SK-N-SH (cell line): ENCODE results near the gene ZNF776. TPM values are rescaled to one million over a fixed set of nuclear protein-coding genes. Genes with fewer than 3 reads are reported as not detected.

Source experiments
- CTCF ChIA-PET: fragments of 300-600, 350-600 bp; formaldehyde crosslinking; extraction: SDS; loops from one replicate; lab custom pipeline; 2021; lab: Yijun Ruan, JAX
- POLR2A ChIA-PET: fragments of 350-600 bp; sonication (Branson Sonifier 250); formaldehyde crosslinking; extraction: SDS; loops from one replicate; lab custom pipeline; 2020; ENCODE audit warnings: antibody characterized with exemption, inconsistent platforms; lab: Yijun Ruan, JAX
- DNase-seq: peaks from one replicate; pipeline ENCODE4 v3.0.0; 2012
- H2AFZ ChIP-seq: fragments of 200-600 bp; sonication (generic); 2 replicates; pipeline ENCODE4 v1.8.1; 2016; ENCODE audit warnings: antibody characterized with exemption, mild to moderate bottlenecking, low read depth
- H3F3A ChIP-seq: fragments of 200-600 bp; sonication (generic); replicated peaks from 2 replicates; pipeline ENCODE3; 2016; ENCODE audit warnings: antibody characterized with exemption, mild to moderate bottlenecking; ENCODE audit not compliant: insufficient read depth
- H3K27ac ChIP-seq, 2 experiments: fragments of 200-500 bp in 1 of 2; fragments of 200-600 bp in 1 of 2; sonication (Bioruptor generic) in 1 of 2; sonication (generic), shearing (Covaris generic) in 1 of 2; 2 replicates each; pipeline versions ENCODE4 v1.5.1 to v1.6.1; 2014 to 2016; ENCODE audit warnings: low read depth in 2 of 2, inconsistent platforms in 1 of 2, low read length in 1 of 2, mild to moderate bottlenecking in 1 of 2, mixed read lengths in 1 of 2
- H3K27me3 ChIP-seq: fragments of 200-600 bp; sonication (generic), shearing (Covaris generic); 2 replicates; pipeline ENCODE4 v1.6.1; 2016; ENCODE audit warnings: mixed run types; ENCODE audit not compliant: insufficient read depth
- H3K36me3 ChIP-seq, 2 experiments: fragments of 200-500 bp in 1 of 2; fragments of 200-600 bp in 1 of 2; sonication (Bioruptor generic) in 1 of 2; sonication (generic) in 1 of 2; replicated peaks in 1 of 2; 2 replicates each; pipeline versions ENCODE3 to v1.5.1; 2014 to 2016; ENCODE audit warnings: low read length in 1 of 2, mild to moderate bottlenecking in 1 of 2; ENCODE audit not compliant: insufficient read depth in 2 of 2, control insufficient read depth in 1 of 2
- H3K4me1 ChIP-seq, 2 experiments: fragments of 200-500 bp in 1 of 2; fragments of 200-600 bp in 1 of 2; sonication (Bioruptor generic) in 1 of 2; sonication (generic), shearing (Covaris generic) in 1 of 2; 2 replicates each; pipeline versions ENCODE4 v1.5.1 to v1.6.1; 2014 to 2016; ENCODE audit warnings: low read depth in 1 of 2, low read length in 1 of 2, mixed run types in 1 of 2; ENCODE audit not compliant: insufficient read depth in 2 of 2, control insufficient read depth in 1 of 2
- H3K4me2 ChIP-seq: fragments of 200-600 bp; sonication (generic), shearing (Covaris generic); 2 replicates; pipeline ENCODE4 v1.6.1; 2017; ENCODE audit warnings: mixed run types
- H3K4me3 ChIP-seq, 2 experiments: fragments of 200-500 bp in 1 of 2; fragments of 200-600 bp in 1 of 2; sonication (Bioruptor generic) in 1 of 2; sonication (generic), shearing (Covaris generic) in 1 of 2; 2 replicates each; pipeline versions ENCODE4 v1.5.1 to v1.8.1; 2014 to 2016; ENCODE audit warnings: low read depth in 2 of 2, inconsistent platforms in 1 of 2, low read length in 1 of 2, mild to moderate bottlenecking in 1 of 2, mixed read lengths in 1 of 2, moderate library complexity in 1 of 2
- H3K79me2 ChIP-seq: fragments of 200-600 bp; sonication (generic); 2 replicates; pipeline ENCODE4 v1.8.1; 2017; ENCODE audit warnings: mild to moderate bottlenecking; ENCODE audit not compliant: insufficient read depth
- H3K9ac ChIP-seq: fragments of 200-600 bp; sonication (generic); 2 replicates; pipeline ENCODE4 v1.6.1; 2017; ENCODE audit warnings: mixed run types
- H3K9me2 ChIP-seq: fragments of 200-600 bp; sonication (generic); 2 replicates; pipeline ENCODE4 v1.6.1; 2017; ENCODE audit warnings: mixed run types
- H3K9me3 ChIP-seq: fragments of 200-600 bp; sonication (generic); 2 replicates; pipeline ENCODE4 v1.6.1; 2017; ENCODE audit warnings: mixed run types, mild to moderate bottlenecking, moderate library complexity
- H4K20me1 ChIP-seq: fragments of 200-600 bp; sonication (generic); 2 replicates; pipeline ENCODE4 v1.6.1; 2017; ENCODE audit warnings: mild to moderate bottlenecking, mixed run types; ENCODE audit not compliant: insufficient read depth
- CHD2 ChIP-seq: fragments of 150-350 bp; IDR thresholded peaks from 2 replicates; pipeline ENCODE4 v1.6.1; 2018; ENCODE audit warnings: low read length; ENCODE audit not compliant: partially characterized antibody
- ELF1 ChIP-seq: IDR thresholded peaks from 2 replicates; pipeline ENCODE4 v1.4.0; 2012
- EP300 ChIP-seq, 2 experiments: IDR thresholded peaks; 2 replicates each; pipeline versions ENCODE4 v1.4.0 to v1.6.1; 2012; ENCODE audit warnings: borderline replicate concordance in 1 of 2, low read depth in 1 of 2, low read length in 1 of 2
- EZH2phosphoT487 ChIP-seq: fragments of 200-600 bp; sonication (generic); IDR thresholded peaks from 2 replicates; pipeline ENCODE4 v1.6.1; 2017; ENCODE audit warnings: low read depth, mixed run types, mild to moderate bottlenecking, antibody characterized with exemption, moderate library complexity, borderline replicate concordance
- FOSL2 ChIP-seq: IDR thresholded peaks from 2 replicates; pipeline ENCODE4 v1.4.0; 2012; ENCODE audit warnings: low read depth, mild to moderate bottlenecking, moderate library complexity, borderline replicate concordance
- FOXJ3 ChIP-seq: sonication (generic); formaldehyde crosslinking; IDR thresholded peaks from 2 replicates; pipeline ENCODE4 v1.5.1; 2020; ENCODE audit warnings: mild to moderate bottlenecking, missing genetic modification reagents
- FOXM1 ChIP-seq: IDR thresholded peaks from 2 replicates; pipeline ENCODE4 v1.4.0; 2012; ENCODE audit warnings: low read depth, mild to moderate bottlenecking
- GABPA ChIP-seq: IDR thresholded peaks from 2 replicates; pipeline ENCODE4 v1.4.0; 2012; ENCODE audit warnings: low read depth, mild to moderate bottlenecking
- NFIC ChIP-seq: IDR thresholded peaks from 2 replicates; pipeline ENCODE4 v1.4.0; 2012; ENCODE audit warnings: borderline replicate concordance
- NRF1 ChIP-seq: IDR thresholded peaks from 2 replicates; pipeline ENCODE4 v1.6.1; 2012; ENCODE audit warnings: low read depth, mild to moderate bottlenecking, low read length
- RCOR1 ChIP-seq: fragments of 150-350 bp; IDR thresholded peaks from 2 replicates; pipeline ENCODE4 v1.6.1; 2017; ENCODE audit warnings: antibody characterized with exemption, low read length
- RFX5 ChIP-seq: IDR thresholded peaks from 2 replicates; pipeline ENCODE4 v1.6.1; 2012; ENCODE audit warnings: mild to moderate bottlenecking, improper control_type of control experiment, low read length
- SIN3A ChIP-seq: IDR thresholded peaks from 2 replicates; pipeline ENCODE4 v1.6.1; 2012; ENCODE audit warnings: low read depth, mild to moderate bottlenecking, low read length, moderate library complexity, borderline replicate concordance
- WGBS: methylation state at CpG from one replicate; pipeline ENCODE4 v1.1.6; 2017; ENCODE audit warnings: low lambda C conversion rate; 5-methylcytosine and 5-hydroxymethylcytosine counted together
- polyA plus RNA-seq, 3 experiments: library from polyadenylated mRNA; depleted of rRNA; stranded (reverse); fragments of >200 nt; gene quantifications; 2 replicates each; pipeline ENCODE4 v1.2.3, GENCODE V29; 2012
- TF ChIP-seq, protein P1 (sequence below): fragments of 150-350 bp; IDR thresholded peaks from 2 replicates; pipeline ENCODE4 v1.6.1; 2016; ENCODE audit warnings: mild to moderate bottlenecking, low read depth, low read length
- TF ChIP-seq, protein P2 (sequence below): IDR thresholded peaks from 2 replicates; pipeline ENCODE4 v1.4.0; 2012; ENCODE audit warnings: low read depth, borderline replicate concordance
- TF ChIP-seq, protein P3 (sequence below): IDR thresholded peaks from 2 replicates; pipeline ENCODE4 v1.6.1; 2012; ENCODE audit warnings: mild to moderate bottlenecking, low read depth, low read length, moderate library complexity
- TF ChIP-seq, protein P4 (sequence below): IDR thresholded peaks from 2 replicates; pipeline ENCODE4 v1.4.0; 2012; ENCODE audit warnings: low read depth

Gene ZNF776
- polyA plus RNA-seq, 1 of the 3 experiments (the other 2 are of a cell fraction): 7.5 TPM

DNA sequence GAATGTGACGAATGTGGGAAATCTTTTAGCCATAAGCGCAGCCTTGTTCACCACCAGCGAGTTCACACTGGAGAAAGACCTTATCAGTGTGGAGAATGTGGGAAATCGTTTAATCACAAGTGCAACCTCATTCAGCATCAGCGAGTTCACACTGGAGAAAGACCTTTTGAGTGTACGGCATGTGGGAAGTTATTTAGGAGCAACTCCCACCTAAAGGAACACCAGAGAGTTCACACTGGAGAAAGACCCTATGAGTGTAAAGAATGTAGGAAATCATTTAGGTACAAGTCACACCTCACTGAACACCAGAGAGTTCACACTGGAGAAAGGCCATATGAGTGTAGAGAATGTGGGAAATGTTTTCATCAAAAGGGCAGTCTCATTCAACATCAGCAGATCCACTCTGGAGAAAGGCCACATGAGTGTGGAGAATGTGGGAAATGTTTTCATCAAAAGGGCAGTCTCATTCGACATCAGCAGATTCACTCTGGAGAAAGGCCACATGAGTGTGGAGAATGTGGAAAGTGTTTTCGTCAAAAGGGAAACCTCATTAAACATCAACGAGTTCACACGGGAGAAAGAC, 7.6 kb downstream of the ZNF776 start:
- Histone ChIP-seq H3K79me2 (peaks cover 24% of the 10 kb centered on the region), H3K9me2 (no peaks in the 10 kb centered on the region), H3K36me3 (peaks cover 78 to 81% of the 10 kb centered on the region in 2 experiments), H3K4me1 (no peaks in the 10 kb centered on the region), H3K27me3 (no peaks in the 10 kb centered on the region), H3K9me3 (0 out of 2 replicates have a peak, but pooled peaks cover 8% of the 10 kb centered on the region), H3K4me3 (peak overlapping the region in 1 of 2 experiments; percentile 25; a peak in 1 of 4 replicates), H2AFZ (no peak overlapping the region), H4K20me1 (no peaks in the 10 kb centered on the region), H3K9ac (no peak overlapping the region), H3K27ac (no peak overlapping the region), H3K4me2 (no peak overlapping the region), H3F3A (no peaks in the 10 kb centered on the region)
- TF ChIP-seq NFIC: no peak
- TF ChIP-seq ELF1: no peak
- no peak for DNase-seq
- ChIA-PET POLR2A (no interaction called here), CTCF (no interaction called here)
- WGBS: 96% methylated on average over 10 of the region's 10 CpGs

DNA sequence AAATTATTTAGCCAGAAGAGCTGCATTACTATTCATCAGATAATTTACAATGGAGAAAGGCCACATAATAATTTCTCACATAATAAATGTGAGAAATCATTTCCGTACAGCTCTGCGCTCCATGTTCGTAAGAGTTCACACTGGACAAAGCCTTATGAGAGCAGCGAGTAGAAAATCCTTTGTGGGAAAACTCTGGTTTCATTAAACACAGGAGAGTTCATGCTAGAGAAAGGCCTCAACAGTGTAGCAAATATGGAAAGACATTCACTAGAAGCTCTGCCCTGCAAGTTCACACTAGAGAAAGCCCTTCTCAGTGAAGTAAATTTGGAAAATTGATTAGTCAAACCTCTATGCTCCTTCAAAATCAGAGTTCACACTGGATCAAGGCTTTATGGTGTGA, 8.4 kb downstream of the ZNF776 start:
- H2AFZ ChIP-seq: no peak overlapping the region
- H3K27ac ChIP-seq: no peak overlapping the region
- TF ChIP-seq, protein P1, sequence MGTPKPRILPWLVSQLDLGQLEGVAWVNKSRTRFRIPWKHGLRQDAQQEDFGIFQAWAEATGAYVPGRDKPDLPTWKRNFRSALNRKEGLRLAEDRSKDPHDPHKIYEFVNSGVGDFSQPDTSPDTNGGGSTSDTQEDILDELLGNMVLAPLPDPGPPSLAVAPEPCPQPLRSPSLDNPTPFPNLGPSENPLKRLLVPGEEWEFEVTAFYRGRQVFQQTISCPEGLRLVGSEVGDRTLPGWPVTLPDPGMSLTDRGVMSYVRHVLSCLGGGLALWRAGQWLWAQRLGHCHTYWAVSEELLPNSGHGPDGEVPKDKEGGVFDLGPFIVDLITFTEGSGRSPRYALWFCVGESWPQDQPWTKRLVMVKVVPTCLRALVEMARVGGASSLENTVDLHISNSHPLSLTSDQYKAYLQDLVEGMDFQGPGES: no peak
- no peak for TF ChIP-seq EP300 (IDR thresholded peaks at IDR 0.05; ENCODE audit: borderline replicate concordance in 1 of 2, low read depth in 1 of 2, low read length in 1 of 2)
- TF ChIP-seq NRF1: no peak
- TF ChIP-seq FOSL2: no peak
- TF ChIP-seq, protein P2, sequence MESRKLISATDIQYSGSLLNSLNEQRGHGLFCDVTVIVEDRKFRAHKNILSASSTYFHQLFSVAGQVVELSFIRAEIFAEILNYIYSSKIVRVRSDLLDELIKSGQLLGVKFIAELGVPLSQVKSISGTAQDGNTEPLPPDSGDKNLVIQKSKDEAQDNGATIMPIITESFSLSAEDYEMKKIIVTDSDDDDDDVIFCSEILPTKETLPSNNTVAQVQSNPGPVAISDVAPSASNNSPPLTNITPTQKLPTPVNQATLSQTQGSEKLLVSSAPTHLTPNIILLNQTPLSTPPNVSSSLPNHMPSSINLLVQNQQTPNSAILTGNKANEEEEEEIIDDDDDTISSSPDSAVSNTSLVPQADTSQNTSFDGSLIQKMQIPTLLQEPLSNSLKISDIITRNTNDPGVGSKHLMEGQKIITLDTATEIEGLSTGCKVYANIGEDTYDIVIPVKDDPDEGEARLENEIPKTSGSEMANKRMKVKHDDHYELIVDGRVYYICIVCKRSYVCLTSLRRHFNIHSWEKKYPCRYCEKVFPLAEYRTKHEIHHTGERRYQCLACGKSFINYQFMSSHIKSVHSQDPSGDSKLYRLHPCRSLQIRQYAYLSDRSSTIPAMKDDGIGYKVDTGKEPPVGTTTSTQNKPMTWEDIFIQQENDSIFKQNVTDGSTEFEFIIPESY: no peak
- TF ChIP-seq GABPA: no peak
- TF ChIP-seq ELF1: no peak
- no peak for TF ChIP-seq CHD2
- TF ChIP-seq RCOR1: no peak
- no peak for TF ChIP-seq NFIC
- no peak for TF ChIP-seq EZH2phosphoT487
- TF ChIP-seq FOXJ3: no peak
- TF ChIP-seq SIN3A: no peak
- TF ChIP-seq, protein P3, sequence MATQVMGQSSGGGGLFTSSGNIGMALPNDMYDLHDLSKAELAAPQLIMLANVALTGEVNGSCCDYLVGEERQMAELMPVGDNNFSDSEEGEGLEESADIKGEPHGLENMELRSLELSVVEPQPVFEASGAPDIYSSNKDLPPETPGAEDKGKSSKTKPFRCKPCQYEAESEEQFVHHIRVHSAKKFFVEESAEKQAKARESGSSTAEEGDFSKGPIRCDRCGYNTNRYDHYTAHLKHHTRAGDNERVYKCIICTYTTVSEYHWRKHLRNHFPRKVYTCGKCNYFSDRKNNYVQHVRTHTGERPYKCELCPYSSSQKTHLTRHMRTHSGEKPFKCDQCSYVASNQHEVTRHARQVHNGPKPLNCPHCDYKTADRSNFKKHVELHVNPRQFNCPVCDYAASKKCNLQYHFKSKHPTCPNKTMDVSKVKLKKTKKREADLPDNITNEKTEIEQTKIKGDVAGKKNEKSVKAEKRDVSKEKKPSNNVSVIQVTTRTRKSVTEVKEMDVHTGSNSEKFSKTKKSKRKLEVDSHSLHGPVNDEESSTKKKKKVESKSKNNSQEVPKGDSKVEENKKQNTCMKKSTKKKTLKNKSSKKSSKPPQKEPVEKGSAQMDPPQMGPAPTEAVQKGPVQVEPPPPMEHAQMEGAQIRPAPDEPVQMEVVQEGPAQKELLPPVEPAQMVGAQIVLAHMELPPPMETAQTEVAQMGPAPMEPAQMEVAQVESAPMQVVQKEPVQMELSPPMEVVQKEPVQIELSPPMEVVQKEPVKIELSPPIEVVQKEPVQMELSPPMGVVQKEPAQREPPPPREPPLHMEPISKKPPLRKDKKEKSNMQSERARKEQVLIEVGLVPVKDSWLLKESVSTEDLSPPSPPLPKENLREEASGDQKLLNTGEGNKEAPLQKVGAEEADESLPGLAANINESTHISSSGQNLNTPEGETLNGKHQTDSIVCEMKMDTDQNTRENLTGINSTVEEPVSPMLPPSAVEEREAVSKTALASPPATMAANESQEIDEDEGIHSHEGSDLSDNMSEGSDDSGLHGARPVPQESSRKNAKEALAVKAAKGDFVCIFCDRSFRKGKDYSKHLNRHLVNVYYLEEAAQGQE: no peak
- no peak for TF ChIP-seq FOXM1
- TF ChIP-seq, protein P4, sequence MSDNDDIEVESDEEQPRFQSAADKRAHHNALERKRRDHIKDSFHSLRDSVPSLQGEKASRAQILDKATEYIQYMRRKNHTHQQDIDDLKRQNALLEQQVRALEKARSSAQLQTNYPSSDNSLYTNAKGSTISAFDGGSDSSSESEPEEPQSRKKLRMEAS: no peak
- no peak for TF ChIP-seq RFX5
- CTCF ChIA-PET: interaction anchor here (1.2 kb wide), 1 partner anchor 8 kb away, joined by 3 read pairs; the partner anchor contains the start of gene ZNF776
- no peaks in the 10 kb centered on the region for H3K27me3 ChIP-seq
- no peaks in the 10 kb centered on the region for H3F3A ChIP-seq
- POLR2A ChIA-PET: interaction anchor here (1.8 kb wide), 1 partner anchor 9 kb away, joined by 6 read pairs; the partner anchor contains the start of gene ZNF776
- no peak overlapping the region; a peak in 1 of 4 replicates for H3K4me3 ChIP-seq
- peaks cover 74 to 82% of the 10 kb centered on the region in 2 experiments for H3K36me3 ChIP-seq
- no peak overlapping the region for H3K9ac ChIP-seq
- peaks cover 16% of the 10 kb centered on the region for H3K79me2 ChIP-seq
- WGBS: 90% methylated on average over 4 of the region's 4 CpGs
- 0 out of 2 replicates have a peak, but pooled peaks cover 4% of the 10 kb centered on the region for H3K9me3 ChIP-seq
- no peaks in the 10 kb centered on the region for H3K9me2 ChIP-seq
- no peaks in the 10 kb centered on the region for H4K20me1 ChIP-seq
- H3K4me1 ChIP-seq: no peaks in the 10 kb centered on the region
- no peak for DNase-seq
- no peak overlapping the region for H3K4me2 ChIP-seq
